ENCODE results near the gene MINPP1. TPM values are rescaled to one million over a fixed set of nuclear protein-coding genes. Genes with fewer than 3 reads are reported as not detected.

MINPP1 gene
- total RNA-seq, 1 experiment from 2014 or later: 13.5 TPM

DNA sequence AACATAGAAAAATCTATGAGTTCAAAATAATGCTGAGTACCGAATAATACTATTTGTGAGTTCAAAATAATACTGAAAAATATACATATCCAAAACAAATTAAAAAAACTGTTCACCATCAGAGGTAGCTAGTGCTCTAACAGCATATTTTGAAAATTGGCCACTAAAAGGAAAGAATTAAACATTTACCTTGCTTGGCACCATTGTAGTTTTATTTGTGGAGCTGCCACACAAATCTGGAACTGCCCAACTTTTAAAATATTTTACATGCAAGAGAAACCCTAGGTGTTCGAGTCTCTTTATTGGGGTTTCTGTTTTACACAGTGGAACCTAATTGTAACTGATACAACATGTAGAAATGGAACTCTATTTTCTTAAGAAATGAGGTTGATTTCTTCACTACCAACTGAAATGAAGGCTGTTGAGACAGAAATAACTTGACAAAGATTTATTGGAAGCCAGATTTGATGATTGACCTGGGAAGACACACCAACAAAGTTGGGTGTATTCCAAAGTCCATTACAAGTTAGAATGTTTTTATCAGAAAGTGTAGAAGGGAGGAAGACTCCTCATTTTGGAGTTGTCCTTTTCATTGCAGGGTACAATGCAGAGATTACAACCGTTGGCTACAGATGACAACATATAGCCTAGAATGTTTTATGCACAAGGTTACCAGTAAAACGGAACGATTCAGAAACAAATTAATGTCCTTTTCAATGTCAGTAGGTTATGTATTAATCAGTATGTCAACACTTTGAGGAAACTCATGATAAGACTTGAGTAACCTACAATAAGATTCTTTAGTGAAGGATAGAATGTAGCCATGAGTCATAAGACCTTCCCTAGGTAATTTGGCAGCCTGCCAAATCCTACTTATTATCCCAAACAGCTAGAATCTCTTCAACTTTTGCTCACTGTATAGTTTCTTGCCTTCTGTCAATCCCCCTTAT is 81.1 kb downstream of the MINPP1 start:
- intact Hi-C loops (cut with micrococcal nuclease; ENCODE audit: unreplicated experiment): no loop called here
- CTCF ChIA-PET: no interaction called here

DNA sequence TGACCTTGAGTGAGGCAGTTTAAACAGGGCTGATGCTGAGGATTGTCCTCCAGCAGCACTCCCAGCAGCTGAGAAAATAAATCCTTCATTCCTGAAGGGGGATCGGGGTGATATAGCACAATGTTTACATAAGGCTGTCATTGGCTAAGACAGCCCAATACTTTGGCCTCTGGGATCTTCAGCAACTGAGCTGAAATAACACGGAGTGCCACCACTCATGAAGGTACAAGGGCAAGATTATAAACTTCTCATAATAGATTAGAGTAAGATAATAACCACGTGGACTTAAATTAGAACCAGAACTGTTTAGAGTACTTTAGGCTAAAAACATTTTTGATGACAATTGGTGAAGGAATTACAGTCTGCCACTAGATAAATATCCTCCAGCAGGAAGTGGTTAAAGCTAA is 85.0 kb downstream of the MINPP1 start:
- intact Hi-C loops (cut with micrococcal nuclease; ENCODE audit: unreplicated experiment): no loop called here
- POLR2A ChIA-PET (ENCODE audit: low non-redundant PET): no interaction called here

More for the DNA sequence above, 81.1 kb downstream of the MINPP1 start:
- POLR2A ChIA-PET (ENCODE audit: low non-redundant PET): no interaction called here
- Histone ChIP-seq H3K36me3 (ENCODE audit: insufficient read depth, low read length, poor library complexity, severe bottlenecking) (no peaks in the 10 kb centered on the region), H3K27me3 (replicated peaks; ENCODE audit: insufficient read depth, low read depth, low read length, poor library complexity) (no peaks in the 10 kb centered on the region), H3K9me3 (ENCODE audit: low read depth, low read length, poor library complexity, severe bottlenecking) (no peaks in the 10 kb centered on the region), H3K4me3 (ENCODE audit: low read depth, low read length, poor library complexity, severe bottlenecking) (no peak overlapping the region), H3K27ac (ENCODE audit: low read depth, low read length, poor library complexity, severe bottlenecking) (no peak overlapping the region), H3K4me1 (ENCODE audit: insufficient read depth, low read length, poor library complexity, severe bottlenecking) (no peaks in the 10 kb centered on the region)
- TF ChIP-seq, protein P1, sequence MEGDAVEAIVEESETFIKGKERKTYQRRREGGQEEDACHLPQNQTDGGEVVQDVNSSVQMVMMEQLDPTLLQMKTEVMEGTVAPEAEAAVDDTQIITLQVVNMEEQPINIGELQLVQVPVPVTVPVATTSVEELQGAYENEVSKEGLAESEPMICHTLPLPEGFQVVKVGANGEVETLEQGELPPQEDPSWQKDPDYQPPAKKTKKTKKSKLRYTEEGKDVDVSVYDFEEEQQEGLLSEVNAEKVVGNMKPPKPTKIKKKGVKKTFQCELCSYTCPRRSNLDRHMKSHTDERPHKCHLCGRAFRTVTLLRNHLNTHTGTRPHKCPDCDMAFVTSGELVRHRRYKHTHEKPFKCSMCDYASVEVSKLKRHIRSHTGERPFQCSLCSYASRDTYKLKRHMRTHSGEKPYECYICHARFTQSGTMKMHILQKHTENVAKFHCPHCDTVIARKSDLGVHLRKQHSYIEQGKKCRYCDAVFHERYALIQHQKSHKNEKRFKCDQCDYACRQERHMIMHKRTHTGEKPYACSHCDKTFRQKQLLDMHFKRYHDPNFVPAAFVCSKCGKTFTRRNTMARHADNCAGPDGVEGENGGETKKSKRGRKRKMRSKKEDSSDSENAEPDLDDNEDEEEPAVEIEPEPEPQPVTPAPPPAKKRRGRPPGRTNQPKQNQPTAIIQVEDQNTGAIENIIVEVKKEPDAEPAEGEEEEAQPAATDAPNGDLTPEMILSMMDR (conservative IDR thresholded peaks at IDR 0.05; ENCODE audit: low read depth, low read length): no peak
- TF ChIP-seq EZH2 (IDR thresholded peaks at IDR 0.05; ENCODE audit: borderline replicate concordance, low read depth, low read length, poor library complexity, severe bottlenecking): no peak
- peak; percentile 37 for DNase-seq (ENCODE audit: low spot score)
- no TSS peak for BruUV-seq (replicated peaks)

DNA sequence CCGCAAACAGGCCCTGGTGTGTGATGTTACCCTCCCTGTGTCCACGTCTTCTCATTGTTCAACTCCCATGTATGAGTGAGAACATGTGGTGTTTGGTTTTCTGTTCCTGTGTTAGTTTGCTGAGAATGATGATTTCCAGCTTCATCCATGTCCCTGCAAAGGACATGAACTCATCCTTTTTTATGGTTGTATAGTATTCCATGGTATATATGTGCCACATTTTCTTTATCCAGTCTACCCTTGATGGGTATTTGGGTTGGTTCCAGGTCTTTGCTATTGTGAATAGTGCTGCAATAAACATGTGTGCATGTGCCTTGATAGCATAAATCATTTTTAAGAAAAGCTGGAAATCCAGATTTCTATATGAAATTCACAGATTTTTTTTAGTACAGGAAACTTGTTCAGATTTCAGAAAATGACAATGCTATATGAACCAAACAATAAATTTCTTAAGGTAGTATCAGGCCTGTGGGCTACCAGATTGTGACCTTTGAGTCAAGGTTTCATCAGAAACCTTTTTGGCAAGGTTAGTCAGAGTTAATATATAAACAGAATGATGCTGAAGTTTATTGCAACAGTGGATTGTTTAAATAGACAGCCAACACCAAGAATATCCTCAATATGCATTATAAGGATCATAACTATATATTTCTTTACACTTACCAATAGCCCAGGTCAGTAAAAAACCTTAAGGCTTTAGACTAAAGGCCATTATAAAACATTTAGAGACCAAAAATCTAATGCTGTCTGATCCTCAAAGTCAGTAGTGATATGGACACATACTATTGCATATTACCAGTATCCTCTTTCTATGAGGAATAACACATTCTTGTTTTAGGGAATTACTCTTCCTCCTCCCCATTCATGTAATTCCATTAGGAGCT is 86.3 kb downstream of the MINPP1 start:
- BruUV-seq (replicated peaks): no TSS peak
- no peaks in the 10 kb centered on the region for H3K4me1 ChIP-seq (ENCODE audit: insufficient read depth, low read length, poor library complexity, severe bottlenecking)
- no peak overlapping the region for H3K27ac ChIP-seq (ENCODE audit: low read depth, low read length, poor library complexity, severe bottlenecking)
- ChIA-PET CTCF (no interaction called here), POLR2A (ENCODE audit: low non-redundant PET) (no interaction called here)
- intact Hi-C loops (cut with micrococcal nuclease; ENCODE audit: unreplicated experiment): no loop called here
- no peaks in the 10 kb centered on the region for H3K9me3 ChIP-seq (ENCODE audit: low read depth, low read length, poor library complexity, severe bottlenecking)
- no peak for TF ChIP-seq EZH2 (IDR thresholded peaks at IDR 0.05; ENCODE audit: borderline replicate concordance, low read depth, low read length, poor library complexity, severe bottlenecking)
- TF ChIP-seq, protein P1 (conservative IDR thresholded peaks at IDR 0.05; ENCODE audit: low read depth, low read length): no peak
- no peaks in the 10 kb centered on the region for H3K27me3 ChIP-seq (replicated peaks; ENCODE audit: insufficient read depth, low read depth, low read length, poor library complexity)
- no peak for DNase-seq (ENCODE audit: low spot score)
- H3K4me3 ChIP-seq (ENCODE audit: low read depth, low read length, poor library complexity, severe bottlenecking): no peak overlapping the region
- no peaks in the 10 kb centered on the region for H3K36me3 ChIP-seq (ENCODE audit: insufficient read depth, low read length, poor library complexity, severe bottlenecking)

More for the DNA sequence above, 85.0 kb downstream of the MINPP1 start:
- Histone ChIP-seq H3K4me3 (ENCODE audit: low read depth, low read length, poor library complexity, severe bottlenecking) (no peak overlapping the region), H3K36me3 (ENCODE audit: insufficient read depth, low read length, poor library complexity, severe bottlenecking) (no peaks in the 10 kb centered on the region), H3K9me3 (ENCODE audit: low read depth, low read length, poor library complexity, severe bottlenecking) (no peaks in the 10 kb centered on the region), H3K27ac (ENCODE audit: low read depth, low read length, poor library complexity, severe bottlenecking) (no peak overlapping the region), H3K27me3 (replicated peaks; ENCODE audit: insufficient read depth, low read depth, low read length, poor library complexity) (no peaks in the 10 kb centered on the region), H3K4me1 (ENCODE audit: insufficient read depth, low read length, poor library complexity, severe bottlenecking) (no peaks in the 10 kb centered on the region)
- no TSS peak for BruUV-seq (replicated peaks)
- CTCF ChIA-PET: no interaction called here
- DNase-seq (ENCODE audit: low spot score): no peak
- TF ChIP-seq EZH2 (IDR thresholded peaks at IDR 0.05; ENCODE audit: borderline replicate concordance, low read depth, low read length, poor library complexity, severe bottlenecking): no peak
- TF ChIP-seq, protein P1 (conservative IDR thresholded peaks at IDR 0.05; ENCODE audit: low read depth, low read length): no peak
